ENCODE measurements around the gene PCSK4.
"Not testable (repeated sequence)": the region's sequence is repeated elsewhere in the genome, so short reads cannot be mapped to it uniquely, and the experiment has no call there.

PCSK4 gene

DNA sequence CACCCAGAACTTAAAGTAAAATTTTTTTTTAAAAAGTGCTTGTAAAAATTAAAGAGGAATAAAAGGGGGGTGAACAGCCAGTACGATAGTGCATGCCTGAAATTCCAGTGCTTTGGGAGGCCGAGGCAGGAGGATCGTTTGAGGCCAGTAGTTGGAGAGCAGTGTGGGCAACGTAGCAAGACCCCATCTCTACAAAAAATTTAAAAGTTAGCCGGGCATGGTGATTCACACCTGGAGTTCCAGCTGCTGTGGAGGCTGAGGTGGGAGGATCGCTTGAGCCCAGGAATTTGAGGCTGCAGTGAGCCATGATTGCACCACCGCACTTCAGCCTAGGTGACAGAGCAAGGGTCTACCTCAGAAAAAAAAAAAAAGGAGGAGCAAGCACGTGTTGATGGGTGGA, 14.9 kb upstream of the PCSK4 start:
- DNase-seq (ENCODE audit: low read depth) = no peak

DNA sequence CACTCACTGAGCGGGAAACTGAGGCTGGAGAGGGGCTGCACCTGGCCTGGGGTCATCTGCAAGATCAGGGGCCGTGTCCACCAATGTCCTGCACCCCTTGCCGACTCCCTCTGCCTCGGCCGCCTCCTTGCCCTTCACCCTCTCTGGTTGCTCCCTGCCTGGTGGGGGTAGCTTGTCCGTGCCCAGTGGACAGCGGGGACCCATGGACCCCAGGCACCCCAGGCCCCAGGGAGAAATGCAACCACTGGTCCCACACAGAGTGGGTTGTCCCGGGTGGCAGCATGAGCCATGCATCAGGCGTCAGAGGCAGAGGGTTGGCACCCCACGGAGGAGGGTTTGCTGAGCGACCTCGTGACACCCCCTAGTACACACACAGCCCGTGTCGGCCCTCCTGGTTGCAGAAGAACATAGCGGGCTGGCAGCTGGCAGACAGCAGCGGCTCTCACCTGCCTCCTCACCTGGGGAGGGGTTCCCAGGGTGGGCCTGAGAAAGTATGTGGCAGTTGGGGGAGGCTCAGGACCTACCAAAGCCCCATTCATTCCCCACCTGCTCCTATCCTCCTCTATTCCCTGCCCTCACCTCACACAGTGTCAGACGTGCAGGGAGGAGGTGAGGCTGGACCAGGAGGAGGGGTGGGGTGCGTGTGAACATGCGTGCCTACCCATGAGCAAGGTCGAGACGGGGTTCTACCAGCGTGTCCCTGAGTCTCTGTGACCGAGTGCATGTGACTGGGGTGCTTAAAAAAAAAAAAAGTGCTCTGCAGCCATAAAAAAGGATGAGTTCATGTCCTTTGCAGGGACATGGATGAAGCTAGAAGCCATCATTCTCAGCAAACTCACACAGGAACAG, 14.0 kb upstream of the PCSK4 start:
- DNase-seq (ENCODE audit: low read depth) = no peak

GRCh38 chr19:1503089-1503924, 13.2 kb upstream of the PCSK4 start:
- peak; percentile 47 for DNase-seq (ENCODE audit: low read depth)

- no peak for DNase-seq (ENCODE audit: low read depth)
These were observed 12.4 kb upstream of the PCSK4 start for GRCh38 chr19:1502433-1503088.

DNA sequence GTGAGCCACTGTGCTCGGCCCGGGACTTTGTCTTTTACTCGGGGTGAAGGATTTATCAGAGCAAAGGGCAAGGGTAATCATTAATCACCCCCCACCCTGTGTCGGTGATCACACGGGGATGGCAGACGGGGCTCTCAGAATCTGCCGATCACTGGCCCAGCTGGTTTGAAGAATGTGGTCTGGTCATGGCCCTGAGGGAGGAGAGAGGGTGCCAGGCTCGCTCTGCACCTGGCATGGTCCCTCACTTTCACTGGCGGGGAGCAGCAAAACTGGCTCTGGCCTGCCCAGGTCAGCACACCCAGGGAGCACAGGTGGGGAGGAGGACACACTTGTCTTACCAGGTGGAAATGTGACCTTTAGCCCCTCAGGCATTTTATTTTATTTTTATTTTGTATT, 11.0 kb upstream of the PCSK4 start:
- DNase-seq (ENCODE audit: low read depth) = no peak

- DNase-seq (ENCODE audit: low read depth) = not testable (repeated sequence)
These were observed 9.1 kb upstream of the PCSK4 start for GRCh38 chr19:1499231-1499630.

DNA sequence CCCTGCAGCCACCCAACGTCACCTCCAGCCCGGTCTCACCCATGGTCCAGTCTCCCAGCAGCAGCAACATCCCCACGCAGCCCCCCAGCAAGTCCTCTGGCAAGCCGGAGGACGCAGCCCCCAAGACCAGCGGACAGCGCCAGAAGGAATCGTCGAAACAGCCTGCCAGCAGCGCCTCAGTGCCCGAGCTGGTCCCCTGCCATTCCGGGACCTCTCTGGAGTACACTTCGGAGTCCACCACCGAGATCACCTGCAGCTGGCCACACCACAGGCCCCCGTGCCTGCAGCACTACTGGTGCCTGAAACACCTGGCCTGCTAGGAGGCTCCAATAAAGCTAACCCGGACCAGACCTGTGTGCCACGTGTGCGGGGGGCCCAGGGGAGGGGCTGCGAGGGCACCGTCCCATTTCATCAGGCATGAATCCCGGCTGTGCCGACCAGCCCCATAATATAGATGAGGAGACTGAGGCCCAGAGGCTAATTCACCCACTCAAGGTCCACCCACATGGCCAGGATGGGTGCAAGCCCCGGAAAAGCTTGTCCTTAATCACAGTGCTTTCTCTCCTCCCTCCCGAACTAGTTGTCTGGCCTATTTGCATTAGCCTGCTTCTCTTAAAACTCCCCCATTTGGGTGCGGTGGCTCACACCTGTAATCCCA, 7.6 kb upstream of the PCSK4 start:
- DNase-seq (ENCODE audit: low read depth) = no peak

- DNase-seq (ENCODE audit: low read depth) = no peak
These were observed 6.8 kb upstream of the PCSK4 start for GRCh38 chr19:1496714-1497577.

DNA sequence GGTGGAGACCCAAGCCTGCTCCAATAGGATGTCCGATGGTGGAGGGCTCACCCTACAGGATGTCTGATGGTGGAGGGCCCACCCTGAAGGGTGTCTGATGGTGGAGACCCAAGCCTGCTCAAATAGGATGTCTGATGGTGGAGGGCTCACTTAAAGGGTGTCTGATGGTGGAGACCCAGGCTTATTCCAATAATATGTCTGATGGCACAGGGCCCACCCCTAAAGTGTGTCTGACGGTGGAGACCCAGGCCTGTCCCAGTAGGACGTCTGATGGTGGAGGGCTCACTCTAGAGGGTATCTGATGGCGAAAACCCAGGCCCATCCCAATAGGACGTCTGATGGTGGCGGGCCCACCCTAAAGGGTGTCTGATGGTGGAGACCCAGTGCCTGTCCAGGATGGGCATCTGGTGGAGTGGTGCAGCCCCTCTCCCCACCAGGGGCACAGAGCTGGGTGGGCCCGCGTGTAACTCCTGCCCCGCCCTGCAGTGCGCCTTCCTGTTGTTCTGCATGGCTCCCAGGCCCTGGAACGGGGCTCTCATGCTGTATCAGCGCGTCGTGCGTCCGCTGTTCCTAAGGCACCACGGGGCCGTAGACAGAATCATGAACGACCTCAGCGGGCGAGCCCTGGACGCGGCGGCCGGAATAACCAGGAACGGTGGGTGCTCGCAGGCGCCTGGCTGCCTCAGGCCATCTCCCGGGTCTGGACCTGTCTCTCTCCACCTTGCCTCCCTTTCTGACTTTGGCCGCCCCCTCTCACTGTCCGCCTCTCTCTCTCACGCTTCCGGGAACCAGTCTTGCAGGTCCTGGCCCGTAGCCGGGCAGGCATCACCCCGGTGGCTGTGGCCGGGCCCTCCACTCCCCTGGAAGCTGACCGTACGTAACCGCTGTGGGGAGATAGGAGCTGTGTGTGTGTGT, 5.9 kb upstream of the PCSK4 start:
- DNase-seq (ENCODE audit: low read depth) = no peak

- no peak for DNase-seq (ENCODE audit: low read depth)
These were observed 5.1 kb upstream of the PCSK4 start for GRCh38 chr19:1495051-1495798.

- DNase-seq (ENCODE audit: low read depth) = no peak
These were observed 4.1 kb upstream of the PCSK4 start for GRCh38 chr19:1494115-1494815.

GRCh38 chr19:1492474-1493006, 2.4 kb upstream of the PCSK4 start:
- DNase-seq (ENCODE audit: low read depth) = no peak

- no peak for DNase-seq (ENCODE audit: low read depth)
These were observed 1.7 kb upstream of the PCSK4 start for GRCh38 chr19:1491849-1492170.

DNA sequence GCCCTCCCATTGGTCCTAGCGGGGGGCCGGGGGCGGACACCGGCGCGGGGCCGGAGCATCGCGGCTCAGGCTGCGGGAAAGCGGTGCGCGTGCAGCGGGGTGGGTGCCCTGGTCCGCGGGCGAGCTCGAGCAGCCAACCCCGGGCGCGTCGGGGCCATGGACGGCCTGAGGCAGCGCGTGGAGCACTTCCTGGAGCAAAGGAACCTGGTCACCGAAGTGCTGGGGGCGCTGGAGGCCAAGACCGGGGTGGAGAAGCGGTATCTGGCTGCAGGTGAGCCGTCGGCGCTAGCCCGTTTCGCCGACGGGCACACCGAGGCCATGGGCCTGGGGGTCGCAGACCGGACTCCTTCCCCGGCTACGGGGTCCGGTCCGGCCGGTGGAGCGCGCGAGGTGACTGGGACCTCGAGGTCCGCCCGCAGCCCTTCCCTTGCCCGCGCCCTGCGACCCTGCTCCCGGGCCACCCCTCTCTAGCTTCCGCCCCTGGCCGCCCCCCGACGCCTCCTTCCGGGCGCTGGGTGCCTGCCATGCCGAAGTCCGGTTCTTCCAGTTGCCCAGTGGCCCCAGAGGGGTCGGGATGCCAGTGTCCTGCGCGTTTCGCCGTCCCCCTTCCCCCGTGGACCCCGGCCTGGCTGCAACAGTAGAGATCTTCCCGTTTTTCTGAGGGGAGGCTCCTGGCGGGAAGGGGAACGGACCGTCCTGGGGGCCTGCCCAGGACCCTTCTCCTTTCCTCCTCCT, 1.1 kb upstream of the PCSK4 start, which contains the start of gene REEP6:
Gene REEP6 (plus strand): TSS at position 68 of the 735 bp plus-strand sequence. CDS start 89 bp downstream, at position 157.
- no peak for DNase-seq (ENCODE audit: low read depth)

DNA sequence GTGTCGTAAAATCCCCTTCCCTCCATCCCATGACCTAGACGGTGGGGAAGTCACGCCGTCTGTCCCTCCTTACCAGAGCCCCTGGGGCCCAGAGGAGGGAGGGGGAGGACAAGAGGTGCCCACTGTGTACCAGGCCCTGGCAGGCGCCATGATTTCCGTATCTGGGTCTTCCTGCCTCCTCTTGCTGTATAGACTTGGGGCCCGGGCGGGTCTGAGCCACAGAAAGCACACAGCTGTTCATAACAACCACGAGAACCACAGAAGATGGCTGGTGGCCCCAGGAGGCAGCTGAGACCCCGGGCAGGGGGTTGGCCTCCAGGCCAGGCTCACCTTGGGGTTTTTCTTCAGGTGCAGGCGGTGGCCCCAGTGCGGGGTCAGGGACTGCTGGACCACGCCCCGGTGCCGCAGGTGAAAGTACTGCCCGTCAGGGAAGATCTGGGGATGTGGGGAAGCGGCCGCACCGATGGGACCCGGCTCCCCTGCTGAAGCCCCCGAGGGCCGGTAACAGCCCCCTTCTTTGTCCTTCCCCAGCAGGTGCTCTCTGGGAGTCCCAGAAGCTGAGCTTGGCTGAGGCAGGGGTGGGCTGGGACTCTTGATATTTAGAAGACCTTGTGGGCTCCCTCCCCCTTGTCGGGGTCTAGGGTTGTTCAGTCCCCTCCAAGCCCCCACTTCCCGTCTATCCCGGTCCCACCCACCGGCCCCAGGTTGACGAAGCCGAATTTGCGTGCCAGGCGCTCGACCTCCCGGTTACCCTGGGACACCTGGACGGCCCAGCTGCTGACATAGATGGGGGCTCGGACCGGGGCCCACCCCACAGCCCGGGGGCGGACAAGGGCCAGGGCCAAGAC, 463 bp downstream of the PCSK4 start:
- no peak for DNase-seq (ENCODE audit: low read depth)

DNA sequence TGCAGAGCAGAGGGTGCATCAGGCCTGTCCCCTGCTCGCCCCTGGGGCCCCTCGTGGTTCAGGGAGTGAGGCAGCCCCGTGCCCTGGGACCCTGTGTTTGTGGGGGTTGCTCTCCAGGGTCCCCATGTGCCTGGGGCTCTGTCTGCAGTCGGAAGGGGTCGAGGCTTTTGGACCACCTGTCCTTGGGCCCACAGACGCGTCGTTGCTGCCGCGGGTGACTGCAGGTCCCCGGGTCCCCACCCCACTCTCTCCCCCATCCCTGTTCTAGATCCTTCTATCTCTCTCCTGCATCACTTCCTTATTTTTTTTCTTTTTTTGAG, 1.9 kb downstream of the PCSK4 start:
- no peak for DNase-seq (ENCODE audit: low read depth)
